ENCODE results near the gene MRC1.
"Not testable (repeated sequence)": the region's sequence is repeated elsewhere in the genome, so short reads cannot be mapped to it uniquely, and the experiment has no call there.

MRC1 gene

DNA sequence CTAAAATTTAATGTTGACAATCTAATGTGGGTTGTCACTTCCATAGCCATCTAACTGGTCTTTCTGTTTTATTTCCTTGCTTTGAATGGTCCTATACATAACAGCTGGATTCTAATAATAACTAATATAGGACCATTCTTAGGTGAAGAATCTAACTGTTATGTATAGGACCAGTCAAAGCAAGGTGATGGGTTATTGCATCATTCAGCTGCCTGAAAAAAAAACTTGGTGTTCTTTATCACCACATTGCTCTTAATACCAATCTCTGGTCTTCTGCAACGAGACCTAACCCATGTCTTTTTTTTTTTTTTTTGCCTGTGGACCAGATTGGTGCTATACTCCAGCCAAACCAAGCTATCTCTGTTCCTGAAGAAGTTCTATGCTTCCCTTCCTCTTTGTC lies 96.9 kb downstream of the MRC1 start:
- DNase-seq (ENCODE audit: low spot score), result no peak

DNA sequence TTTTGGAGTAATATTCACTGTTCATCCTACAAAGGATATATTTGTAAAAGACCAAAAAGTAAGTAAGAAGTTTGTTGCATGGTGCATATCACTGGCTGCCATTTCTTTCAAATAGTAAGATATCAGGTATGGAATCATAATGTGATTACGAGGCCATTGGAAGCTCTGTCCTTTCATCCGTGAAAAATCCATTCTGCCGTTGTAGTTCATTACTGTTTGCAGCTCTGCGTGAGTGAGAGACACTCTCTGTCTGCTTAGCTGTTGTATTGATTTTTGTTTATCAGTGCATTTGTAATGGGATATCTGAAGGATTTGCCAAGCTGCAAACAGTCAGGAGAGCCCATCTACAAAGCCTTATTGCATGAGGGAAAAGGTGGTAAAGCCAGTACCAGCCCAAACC lies 98.5 kb downstream of the MRC1 start:
- no peak for DNase-seq (ENCODE audit: low spot score)

DNA sequence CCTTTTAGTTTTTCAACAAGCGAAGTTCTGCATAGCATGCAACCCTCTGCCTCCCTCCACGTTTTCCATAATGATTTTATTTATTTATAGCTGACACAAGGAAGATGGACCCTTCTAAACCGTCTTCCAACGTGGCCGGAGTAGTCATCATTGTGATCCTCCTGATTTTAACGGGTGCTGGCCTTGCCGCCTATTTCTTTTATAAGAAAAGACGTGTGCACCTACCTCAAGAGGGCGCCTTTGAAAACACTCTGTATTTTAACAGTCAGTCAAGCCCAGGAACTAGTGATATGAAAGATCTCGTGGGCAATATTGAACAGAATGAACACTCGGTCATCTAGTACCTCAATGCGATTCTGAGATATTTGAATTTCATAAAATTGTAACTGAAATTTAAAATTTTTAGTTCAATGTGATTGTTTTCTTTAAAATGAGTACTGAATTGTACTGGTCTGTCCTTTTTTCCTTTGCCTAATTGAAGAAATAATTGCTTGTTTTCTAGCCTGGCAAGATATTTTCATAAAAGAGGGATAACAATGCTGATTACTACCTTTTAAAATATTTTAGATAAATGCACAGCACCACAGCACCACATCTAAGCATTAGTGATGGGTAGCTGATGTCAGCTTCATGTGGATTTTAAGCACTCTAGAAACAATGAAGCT lies 101.1 kb downstream of the MRC1 start:
- DNase-seq (ENCODE audit: low spot score), result peak; percentile 63

DNA sequence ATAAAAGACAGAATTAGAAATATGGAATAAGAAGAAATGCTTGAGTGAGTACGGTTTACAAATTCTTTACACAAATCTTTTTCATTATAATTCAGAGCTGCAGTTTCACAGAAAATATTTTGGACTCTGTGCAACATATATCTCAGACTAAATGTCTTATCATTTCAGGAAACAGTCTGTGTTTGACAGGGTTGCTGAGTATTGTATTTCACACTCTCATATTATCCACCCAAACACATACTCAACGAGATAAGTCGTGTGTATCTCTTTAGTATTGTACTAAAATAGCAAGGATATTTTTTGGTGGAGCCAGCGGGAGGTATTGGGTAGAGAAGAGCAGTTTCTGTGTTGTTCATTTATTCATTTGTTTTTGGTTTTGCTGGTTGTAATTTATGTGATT lies 103.6 kb downstream of the MRC1 start:
- no peak for DNase-seq (ENCODE audit: low spot score)

DNA sequence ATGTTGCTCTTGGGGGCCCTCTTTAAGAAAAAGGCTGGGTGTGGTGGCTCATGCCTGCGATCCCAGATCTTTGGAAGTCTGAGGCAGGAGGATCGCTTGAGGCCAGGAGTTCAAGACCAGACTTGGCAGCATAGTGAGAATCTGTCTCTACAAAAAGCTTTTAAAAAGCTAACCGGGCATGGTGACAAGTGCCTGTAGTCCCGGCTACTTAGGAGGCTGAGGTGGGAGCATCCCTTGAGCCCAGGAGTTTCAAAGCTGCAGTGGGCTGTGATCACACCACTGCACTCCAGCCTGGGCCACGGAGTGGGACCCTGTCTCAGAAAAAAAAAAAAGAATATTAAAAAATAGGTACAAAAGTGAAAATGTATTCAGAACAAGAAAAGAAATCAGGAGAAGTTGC lies 104.5 kb downstream of the MRC1 start:
- DNase-seq (ENCODE audit: low spot score), result no peak

DNA sequence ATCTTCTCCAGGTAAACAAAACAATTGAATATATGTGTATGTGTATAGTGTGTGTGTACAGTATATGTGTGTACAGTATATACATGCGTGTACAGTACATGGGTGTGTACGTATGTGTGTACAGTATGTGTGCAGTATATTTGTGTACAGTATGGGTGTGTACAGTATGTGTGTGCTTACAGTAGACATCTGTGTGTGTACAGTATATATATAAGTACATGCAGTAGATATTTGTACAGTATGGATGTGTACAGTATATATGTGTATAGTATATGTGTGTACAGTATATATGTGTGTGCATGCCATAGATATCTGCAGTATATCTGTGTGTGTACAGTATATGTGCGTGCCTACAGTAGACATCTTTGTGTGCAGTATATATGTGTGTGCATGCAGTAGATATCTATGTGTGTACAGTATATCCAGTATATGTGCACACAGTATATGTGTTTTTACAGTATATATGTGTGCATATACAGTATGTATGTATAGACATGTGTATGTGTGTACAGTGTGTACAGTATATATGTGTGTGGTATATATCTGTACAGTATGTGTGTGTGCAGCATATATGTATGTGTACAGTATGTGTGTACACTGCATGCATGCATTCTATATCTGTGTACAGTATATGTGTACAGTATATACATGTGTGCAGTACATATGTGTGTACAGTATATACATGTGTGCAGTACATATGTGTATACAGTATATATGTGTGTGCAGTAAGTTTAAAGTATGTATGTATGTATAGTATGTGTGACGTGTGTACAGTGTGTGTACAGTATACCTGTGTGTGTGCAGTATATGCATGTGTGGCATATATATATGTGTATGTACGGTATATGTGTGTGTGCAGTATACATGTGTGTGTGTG lies 105.3 kb downstream of the MRC1 start:
- DNase-seq (ENCODE audit: low spot score), result no peak

DNA sequence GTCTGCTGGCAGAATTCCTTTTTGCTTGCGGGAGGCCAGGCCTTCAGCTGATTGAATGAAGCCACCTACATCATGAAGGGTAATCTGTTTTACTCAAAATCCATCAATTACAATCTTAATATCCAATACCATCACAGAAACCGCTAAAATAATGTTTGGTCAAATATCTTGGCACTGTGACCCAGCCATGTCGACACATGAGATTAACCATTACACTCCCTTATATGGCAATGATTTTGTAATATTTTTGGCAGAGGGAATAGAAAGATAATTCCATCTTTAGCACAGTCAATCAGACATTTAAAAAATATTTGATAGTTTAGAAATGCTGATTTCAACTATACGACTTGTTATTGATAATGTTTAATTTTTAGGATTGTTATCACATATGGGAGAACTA lies 106.0 kb downstream of the MRC1 start:
- no peak for DNase-seq (ENCODE audit: low spot score)

DNA sequence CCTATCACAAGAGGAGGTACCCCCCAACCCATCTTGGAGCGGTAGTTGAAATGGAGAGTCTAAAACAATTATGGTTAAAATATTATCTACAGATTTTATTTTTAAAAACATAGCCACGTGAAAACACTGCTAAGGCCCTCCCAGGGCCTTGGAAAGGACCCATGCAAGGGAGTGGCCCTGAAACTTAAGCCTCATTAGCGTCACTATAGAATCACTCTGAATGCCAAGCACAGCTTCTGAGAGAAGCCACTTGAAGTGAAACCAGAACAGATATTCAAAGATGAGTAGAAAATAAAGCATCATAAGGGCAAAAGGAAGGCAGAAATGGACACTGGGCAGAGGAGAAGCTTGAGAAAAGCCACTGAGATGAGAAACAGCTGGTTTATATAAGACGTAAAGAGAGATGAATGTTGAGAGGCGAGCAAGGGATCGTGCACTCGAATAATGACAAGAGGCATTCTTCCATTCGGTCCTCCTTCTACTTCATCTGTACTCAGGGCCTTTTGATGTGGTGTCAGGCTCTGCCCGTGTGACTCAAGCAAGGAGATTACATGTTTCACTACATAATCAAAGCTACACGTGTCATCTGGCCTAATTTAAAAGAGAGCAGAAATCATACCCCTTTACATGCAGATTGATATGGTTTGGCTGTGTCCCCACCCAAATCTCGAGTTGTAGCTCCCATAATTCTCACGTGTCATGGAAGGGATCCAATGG lies 109.2 kb downstream of the MRC1 start:
- DNase-seq (ENCODE audit: low spot score), result no peak

DNA sequence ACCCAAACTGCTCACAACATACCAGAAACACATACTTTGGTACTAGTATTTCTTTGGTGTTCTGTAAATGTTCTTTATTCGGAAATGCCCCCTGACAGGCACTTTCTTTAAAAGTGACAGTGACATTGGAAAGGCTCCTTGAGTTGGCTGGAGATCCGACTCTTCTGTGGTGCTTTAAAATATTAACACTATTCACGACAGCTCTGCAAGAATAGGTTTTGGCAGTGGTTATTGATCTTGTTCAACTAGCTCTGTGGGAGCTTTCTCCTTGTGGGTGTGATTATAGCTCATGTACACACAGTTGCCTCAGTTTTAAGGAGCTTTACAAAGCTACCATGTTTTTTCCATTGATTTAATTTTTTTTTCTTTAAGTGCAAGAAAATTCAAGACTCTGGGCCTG lies 112.2 kb downstream of the MRC1 start:
- no peak for DNase-seq (ENCODE audit: low spot score)

DNA sequence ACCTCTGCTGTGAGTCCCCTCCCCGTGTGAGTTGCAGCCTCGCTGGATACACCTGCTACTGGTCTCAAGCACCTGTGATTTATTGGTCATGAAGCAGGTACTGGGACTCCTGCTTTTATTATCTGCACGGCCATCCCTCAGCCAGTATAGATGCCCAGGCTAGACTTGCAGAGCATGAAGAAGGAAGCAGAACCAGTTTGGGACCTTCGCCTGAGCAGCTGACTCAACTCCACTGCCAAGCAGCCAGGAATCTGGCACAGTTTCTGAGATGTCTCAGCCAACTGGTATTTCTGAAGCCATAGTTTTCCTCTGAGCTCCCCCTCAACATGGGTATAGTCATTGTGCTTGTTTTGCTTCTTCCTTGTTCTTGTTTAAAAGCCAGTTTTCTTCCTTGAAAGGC lies 114.6 kb downstream of the MRC1 start:
- DNase-seq (ENCODE audit: low spot score), result peak; percentile 92

DNA sequence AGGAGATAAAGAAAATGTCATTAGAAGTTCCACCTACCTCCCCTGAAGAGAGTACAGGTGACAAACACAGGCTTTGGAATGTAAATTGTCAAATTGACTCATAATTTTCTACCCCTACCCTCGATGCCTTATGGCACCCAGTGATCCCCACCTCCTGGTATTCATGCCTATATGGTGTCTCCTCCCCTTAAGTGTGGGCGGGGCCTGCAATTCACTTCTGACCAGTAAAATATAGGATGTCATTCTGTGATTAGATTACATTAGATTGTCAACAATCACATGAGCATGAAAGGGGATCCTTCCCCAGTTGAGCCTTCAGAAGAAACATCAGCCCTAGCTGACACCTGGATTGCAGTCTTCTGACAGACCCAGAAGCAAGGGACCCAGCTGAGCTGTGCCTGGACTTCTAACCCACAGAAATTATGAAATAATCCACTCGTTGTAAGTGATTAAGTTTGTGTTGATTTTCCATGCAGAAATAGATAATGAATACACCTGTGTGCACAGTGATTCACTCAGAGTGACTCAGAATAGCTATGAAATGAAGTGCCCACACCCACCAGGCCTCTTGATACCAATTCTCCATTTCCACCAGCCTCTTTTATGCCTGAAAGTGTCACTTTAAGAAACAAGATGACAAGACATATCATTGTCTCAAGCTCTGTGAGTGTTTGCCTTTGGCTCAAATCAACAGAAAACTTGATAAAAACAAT lies 134.0 kb downstream of the MRC1 start:
- no peak for DNase-seq (ENCODE audit: low spot score)

DNA sequence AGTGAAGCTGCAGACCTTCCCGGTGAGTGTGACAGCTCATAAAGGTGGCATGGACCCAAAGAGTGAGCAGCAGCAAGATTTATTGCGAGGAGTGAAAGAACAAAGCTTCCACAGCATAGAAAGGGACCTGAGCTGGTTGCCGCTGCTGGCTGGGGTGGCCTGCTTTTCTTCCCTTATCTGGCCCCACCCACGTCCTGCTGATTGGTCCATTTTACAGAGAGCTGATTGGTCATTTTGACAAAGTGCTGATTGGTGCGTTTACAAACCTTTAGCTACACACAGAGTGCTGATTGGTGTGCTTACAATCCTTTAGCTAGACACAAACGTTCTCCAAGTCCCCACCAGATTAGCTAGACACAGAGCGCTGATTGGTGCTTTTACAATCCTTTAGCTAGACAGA lies 141.1 kb downstream of the MRC1 start:
- DNase-seq (ENCODE audit: low spot score), result not testable (repeated sequence)

DNA sequence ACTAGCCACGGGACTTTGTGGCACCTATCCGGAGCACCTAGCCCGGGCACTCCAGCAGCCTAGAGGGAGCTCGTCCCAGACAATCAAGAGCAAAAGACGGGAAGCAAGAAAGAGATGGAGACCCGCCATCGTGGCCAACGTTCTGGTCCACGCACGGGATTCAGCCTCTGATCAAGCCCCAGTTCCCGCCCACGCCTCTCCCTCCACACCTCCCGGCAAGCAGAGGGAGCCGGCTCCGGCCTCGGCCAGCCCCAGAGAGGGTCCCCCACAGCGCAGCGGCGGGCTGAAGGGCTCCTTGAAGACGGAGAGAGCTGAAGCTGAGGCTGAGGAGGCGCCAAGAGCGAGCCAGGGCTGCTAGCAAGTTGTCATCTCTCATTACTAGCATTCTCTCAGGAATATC lies 141.6 kb downstream of the MRC1 start:
- no peak for DNase-seq (ENCODE audit: low spot score)

DNA sequence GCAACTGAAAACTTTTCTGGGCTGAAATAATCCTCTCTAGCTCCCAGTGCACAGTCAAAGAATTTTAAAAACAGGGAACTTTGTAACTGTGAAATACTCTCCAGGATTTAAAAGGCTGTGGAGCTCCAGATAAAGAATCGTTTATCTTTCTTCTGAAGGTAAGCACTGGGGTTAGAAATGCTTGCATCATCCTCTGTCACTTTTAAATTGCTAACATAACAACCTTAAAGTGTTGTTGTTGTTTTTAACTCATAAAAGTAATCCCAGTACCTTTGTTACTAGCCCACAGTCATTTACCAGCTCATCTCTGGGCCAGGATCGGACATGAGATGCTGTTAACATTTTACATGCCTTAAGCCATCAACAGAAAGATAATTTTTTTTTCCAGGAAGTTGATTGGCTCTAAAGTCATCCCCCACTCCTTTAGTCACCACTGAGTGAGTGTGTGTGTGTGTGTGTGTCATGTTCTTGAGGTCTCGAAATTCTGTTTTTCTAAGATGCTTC lies 142.8 kb downstream of the MRC1 start, which contains the start of gene SLC39A12:
Gene SLC39A12 (plus strand): TSS at position 51 of the 504 bp plus-strand sequence. CDS start 1,359 bp downstream, outside the sequence.
- DNase-seq (ENCODE audit: low spot score), result peak; percentile 42

DNA sequence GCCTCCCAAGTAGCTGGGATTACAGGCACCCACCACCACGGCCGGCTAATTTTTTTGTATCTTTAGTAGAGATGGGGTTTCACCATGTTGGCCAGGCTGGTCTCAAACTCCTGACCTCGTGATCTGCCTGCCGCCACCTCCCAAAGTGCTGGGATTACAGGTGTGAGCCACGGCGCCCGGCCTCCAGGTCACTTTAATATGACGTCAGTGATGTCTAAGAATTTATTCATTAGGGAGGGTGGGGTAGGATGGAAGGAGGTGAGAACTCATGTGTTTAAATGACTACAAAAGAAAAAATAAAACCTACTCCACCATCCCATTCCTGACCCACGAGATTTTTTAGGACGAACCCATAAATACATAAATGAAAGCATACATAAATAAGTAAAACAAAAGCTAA lies 145.2 kb downstream of the MRC1 start:
- not testable (repeated sequence) for DNase-seq (ENCODE audit: low spot score)

DNA sequence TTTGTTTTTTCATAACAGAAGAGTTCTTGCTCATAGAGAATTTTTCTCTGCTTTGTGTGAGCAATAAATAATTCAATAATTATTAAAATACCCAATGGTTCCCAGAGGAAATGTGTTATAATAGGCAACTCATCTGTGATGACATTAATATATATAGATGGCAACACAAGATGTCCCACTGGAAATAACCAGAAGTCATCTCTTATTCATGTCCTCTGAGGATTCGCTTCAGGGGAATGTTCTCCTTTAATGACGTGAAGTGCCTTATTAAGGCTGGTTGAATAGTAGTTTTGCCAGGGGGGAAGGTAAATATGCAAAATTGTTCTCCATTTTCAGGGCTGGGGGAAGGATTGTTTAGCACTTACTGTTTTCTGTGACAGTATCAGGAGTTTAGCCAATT lies 145.7 kb downstream of the MRC1 start:
- peak; percentile 17 for DNase-seq (ENCODE audit: low spot score)

DNA sequence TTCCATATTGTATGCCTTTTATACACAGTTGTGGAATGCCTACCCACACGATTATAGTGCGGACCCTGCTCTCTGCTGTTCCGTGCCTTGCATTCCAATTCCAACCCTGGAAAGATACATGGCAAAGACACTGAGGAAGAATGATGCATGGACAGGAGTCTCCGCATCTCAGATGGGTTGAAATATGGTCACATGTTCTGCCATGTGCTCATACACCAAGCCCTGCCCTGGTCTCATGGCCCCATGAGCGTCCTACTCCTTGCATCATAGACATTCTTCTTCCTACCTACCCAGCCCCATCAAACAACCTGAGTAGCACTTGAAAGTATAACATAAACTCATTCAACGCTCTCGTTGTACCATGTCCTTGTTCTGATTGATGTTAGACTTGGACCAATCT lies 148.9 kb downstream of the MRC1 start:
- DNase-seq (ENCODE audit: low spot score), result no peak

DNA sequence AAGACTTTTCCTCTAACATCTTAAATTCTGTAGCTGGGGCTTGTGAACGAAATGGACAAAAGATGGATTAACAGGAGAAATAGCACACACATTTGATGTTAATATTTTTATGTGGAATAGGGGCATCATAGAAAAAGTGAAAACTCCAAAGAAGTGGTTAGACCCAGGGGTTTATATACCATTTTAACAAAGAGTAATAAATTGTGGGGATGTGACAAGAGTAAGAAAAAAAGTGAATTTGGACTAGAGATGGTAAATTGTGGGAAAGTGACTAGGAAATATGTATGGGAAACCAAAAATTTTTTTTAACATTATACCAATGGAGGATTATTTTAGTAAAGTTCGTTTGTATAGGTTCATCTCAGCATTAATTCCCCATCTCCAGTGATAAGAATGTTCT lies 150.7 kb downstream of the MRC1 start:
- DNase-seq (ENCODE audit: low spot score), result no peak
